ENCODE data around the gene VIL1. TPM values are rescaled to one million over a fixed set of nuclear protein-coding genes. Genes with fewer than 3 reads are reported as not detected.

Gene VIL1
- total and polyA plus RNA-seq, 2 of the 13 experiments (the other 11 are each of a cell fraction or from before 2014, with no cell fraction given): 287 to 301 TPM

DNA sequence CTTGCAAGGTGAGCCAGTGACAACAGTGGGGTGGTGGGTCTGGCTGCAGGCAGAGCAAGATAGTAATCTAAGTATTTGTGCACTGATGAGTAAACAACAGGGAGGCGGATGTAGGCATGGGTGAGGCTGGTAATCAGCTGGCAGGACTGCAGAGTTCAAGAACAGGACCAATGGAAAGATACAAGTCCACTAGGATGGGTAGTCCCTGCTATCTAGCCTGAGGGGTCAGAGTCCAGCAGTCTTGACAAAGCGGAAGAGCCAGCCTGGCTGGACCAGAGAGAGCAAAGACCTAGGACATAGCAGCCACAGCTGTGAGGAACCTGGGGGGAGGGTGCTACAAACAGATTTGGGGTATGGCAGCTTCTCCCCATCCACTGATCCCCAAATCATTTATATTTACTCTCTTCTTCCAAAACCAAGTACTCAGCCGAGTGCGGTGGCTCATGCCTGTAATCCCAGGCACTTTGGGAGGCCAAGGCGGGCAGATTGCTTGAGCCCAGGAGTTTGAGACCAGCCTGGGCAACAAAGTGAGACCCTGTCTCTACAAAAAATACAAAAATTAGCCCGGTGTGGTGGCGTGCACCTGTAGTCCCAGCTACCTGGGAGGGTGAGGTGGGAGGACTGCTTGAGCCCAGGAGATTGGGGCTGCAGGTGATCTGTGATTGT lies 25.9 kb downstream of the VIL1 start (continued):
- TF ChIP-seq IKZF4 (CRISPR knock-in tag; IDR thresholded peaks at IDR 0.05; ENCODE audit: borderline replicate concordance, low read depth, not compliant biosample characterization) (peak; percentile 35), RORA (CRISPR knock-in tag; IDR thresholded peaks at IDR 0.05) (no peak), ZNF326 (CRISPR knock-in tag; IDR thresholded peaks at IDR 0.05; ENCODE audit: borderline replicate concordance) (no peak), CENPT (CRISPR knock-in tag; IDR thresholded peaks at IDR 0.05; ENCODE audit: low read depth) (no peak), ZNF383 (CRISPR knock-in tag; IDR thresholded peaks at IDR 0.05; ENCODE audit: borderline replicate concordance) (no peak), KDM4B (CRISPR knock-in tag; IDR thresholded peaks at IDR 0.05) (peak; percentile 52), NCOA5 (CRISPR knock-in tag; IDR thresholded peaks at IDR 0.05) (no peak), KAT8 (CRISPR knock-in tag; IDR thresholded peaks at IDR 0.05) (peak; percentile 81), KAT7 (CRISPR knock-in tag; IDR thresholded peaks at IDR 0.05; ENCODE audit: borderline replicate concordance) (peak; percentile 94), RAD21 (CRISPR knock-in tag; IDR thresholded peaks at IDR 0.05) (peak; percentile 57; the same call in 1 of the 2 replicates), HNF4G (IDR thresholded peaks at IDR 0.05; ENCODE audit: borderline replicate concordance, low read depth, low read length) (peak; percentile 100), HNF4G (CRISPR knock-in tag; IDR thresholded peaks at IDR 0.05; ENCODE audit: borderline replicate concordance, low read depth) (peak; percentile 99), ZNF766 (CRISPR knock-in tag; IDR thresholded peaks at IDR 0.05; ENCODE audit: borderline replicate concordance) (0 out of 2 replicates have a peak, but pooled peaks have one; percentile 45), ZFP36L2 (CRISPR knock-in tag; IDR thresholded peaks at IDR 0.05) (no peak; the same call in 1 of the 2 replicates), ZNF577 (CRISPR knock-in tag; IDR thresholded peaks at IDR 0.05; ENCODE audit: borderline replicate concordance, low read depth) (no peak), CBX5 (CRISPR knock-in tag; IDR thresholded peaks at IDR 0.05; ENCODE audit: borderline replicate concordance) (peak; percentile 91; the same call in 1 of the 2 replicates), ZBTB8A (CRISPR knock-in tag; IDR thresholded peaks at IDR 0.05; ENCODE audit: borderline replicate concordance, low read depth) (no peak; the same call in 1 of the 2 replicates), ZFP1 (CRISPR knock-in tag; IDR thresholded peaks at IDR 0.05) (peak; percentile 89), ZNF619 (CRISPR knock-in tag; IDR thresholded peaks at IDR 0.05) (peak; percentile 60; the same call in 1 of the 2 replicates)
- TF ChIP-seq, protein P1, sequence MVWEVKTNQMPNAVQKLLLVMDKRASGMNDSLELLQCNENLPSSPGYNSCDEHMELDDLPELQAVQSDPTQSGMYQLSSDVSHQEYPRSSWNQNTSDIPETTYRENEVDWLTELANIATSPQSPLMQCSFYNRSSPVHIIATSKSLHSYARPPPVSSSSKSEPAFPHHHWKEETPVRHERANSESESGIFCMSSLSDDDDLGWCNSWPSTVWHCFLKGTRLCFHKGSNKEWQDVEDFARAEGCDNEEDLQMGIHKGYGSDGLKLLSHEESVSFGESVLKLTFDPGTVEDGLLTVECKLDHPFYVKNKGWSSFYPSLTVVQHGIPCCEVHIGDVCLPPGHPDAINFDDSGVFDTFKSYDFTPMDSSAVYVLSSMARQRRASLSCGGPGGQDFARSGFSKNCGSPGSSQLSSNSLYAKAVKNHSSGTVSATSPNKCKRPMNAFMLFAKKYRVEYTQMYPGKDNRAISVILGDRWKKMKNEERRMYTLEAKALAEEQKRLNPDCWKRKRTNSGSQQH (CRISPR knock-in tag; IDR thresholded peaks at IDR 0.05; ENCODE audit: low read depth): peak; percentile 16; the same call in 1 of the 2 replicates
- TF ChIP-seq, protein P2, sequence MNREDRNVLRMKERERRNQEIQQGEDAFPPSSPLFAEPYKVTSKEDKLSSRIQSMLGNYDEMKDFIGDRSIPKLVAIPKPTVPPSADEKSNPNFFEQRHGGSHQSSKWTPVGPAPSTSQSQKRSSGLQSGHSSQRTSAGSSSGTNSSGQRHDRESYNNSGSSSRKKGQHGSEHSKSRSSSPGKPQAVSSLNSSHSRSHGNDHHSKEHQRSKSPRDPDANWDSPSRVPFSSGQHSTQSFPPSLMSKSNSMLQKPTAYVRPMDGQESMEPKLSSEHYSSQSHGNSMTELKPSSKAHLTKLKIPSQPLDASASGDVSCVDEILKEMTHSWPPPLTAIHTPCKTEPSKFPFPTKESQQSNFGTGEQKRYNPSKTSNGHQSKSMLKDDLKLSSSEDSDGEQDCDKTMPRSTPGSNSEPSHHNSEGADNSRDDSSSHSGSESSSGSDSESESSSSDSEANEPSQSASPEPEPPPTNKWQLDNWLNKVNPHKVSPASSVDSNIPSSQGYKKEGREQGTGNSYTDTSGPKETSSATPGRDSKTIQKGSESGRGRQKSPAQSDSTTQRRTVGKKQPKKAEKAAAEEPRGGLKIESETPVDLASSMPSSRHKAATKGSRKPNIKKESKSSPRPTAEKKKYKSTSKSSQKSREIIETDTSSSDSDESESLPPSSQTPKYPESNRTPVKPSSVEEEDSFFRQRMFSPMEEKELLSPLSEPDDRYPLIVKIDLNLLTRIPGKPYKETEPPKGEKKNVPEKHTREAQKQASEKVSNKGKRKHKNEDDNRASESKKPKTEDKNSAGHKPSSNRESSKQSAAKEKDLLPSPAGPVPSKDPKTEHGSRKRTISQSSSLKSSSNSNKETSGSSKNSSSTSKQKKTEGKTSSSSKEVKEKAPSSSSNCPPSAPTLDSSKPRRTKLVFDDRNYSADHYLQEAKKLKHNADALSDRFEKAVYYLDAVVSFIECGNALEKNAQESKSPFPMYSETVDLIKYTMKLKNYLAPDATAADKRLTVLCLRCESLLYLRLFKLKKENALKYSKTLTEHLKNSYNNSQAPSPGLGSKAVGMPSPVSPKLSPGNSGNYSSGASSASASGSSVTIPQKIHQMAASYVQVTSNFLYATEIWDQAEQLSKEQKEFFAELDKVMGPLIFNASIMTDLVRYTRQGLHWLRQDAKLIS (CRISPR knock-in tag; IDR thresholded peaks at IDR 0.05): no peak
- TF ChIP-seq, protein P3, sequence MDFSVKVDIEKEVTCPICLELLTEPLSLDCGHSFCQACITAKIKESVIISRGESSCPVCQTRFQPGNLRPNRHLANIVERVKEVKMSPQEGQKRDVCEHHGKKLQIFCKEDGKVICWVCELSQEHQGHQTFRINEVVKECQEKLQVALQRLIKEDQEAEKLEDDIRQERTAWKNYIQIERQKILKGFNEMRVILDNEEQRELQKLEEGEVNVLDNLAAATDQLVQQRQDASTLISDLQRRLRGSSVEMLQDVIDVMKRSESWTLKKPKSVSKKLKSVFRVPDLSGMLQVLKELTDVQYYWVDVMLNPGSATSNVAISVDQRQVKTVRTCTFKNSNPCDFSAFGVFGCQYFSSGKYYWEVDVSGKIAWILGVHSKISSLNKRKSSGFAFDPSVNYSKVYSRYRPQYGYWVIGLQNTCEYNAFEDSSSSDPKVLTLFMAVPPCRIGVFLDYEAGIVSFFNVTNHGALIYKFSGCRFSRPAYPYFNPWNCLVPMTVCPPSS (IDR thresholded peaks at IDR 0.05): no peak

Measured in HepG2 (cell line).